B cell (primary cell): Measurements from ENCODE around the gene GTF3C5. TPM values are rescaled to one million over a fixed set of nuclear protein-coding genes. Genes with fewer than 3 reads are reported as not detected.
A peak's percentile ranks its signal among the peaks of the same experiment; 100 is the strongest.
"Not testable (repeated sequence)": the region's sequence is repeated elsewhere in the genome, so short reads cannot be mapped to it uniquely, and the experiment has no call there.

Experiments used
- ATAC-seq: fragments of 200-7000 bp; cut with Tn5 transposase; one replicate; pipeline ENCODE4 v1.10.0; 2021; ENCODE audit warnings: low read depth, mild to moderate bottlenecking, moderate number of reproducible peaks, moderate library complexity
- CTCF ChIA-PET: fragments of 350-600 bp; sonication (Branson Sonifier 250); formaldehyde crosslinking; loops from one replicate; lab custom pipeline; 2021; ENCODE audit warnings: antibody characterized with exemption, inconsistent platforms; lab: Charles Lee
- POLR2A ChIA-PET: fragments of 350-600 bp; sonication (Branson Sonifier 250); formaldehyde crosslinking; loops from one replicate; lab custom pipeline; 2021; ENCODE audit warnings: antibody characterized with exemption; lab: Charles Lee
- DNase-seq: peaks from one replicate; pipeline ENCODE4 v3.0.0; 2013
- H2AFZ ChIP-seq: 2 replicates; pipeline ENCODE4 v1.6.1; 2012; ENCODE audit warnings: mild to moderate bottlenecking, low read depth, low read length; ENCODE audit not compliant: insufficient read depth, poor library complexity, severe bottlenecking
- H3K27ac ChIP-seq, 2 donors: 1 replicate in 1 of 2; 2 replicates in 1 of 2; pipeline ENCODE4 v1.5.1; 2012 to 2013; ENCODE audit warnings: low read length in 2 of 2, mild to moderate bottlenecking in 2 of 2, moderate library complexity in 1 of 2
- H3K27me3 ChIP-seq, 4 experiments: fragments of 200-600 bp in 1 of 4; sonication (generic) in 1 of 4; replicated peaks in 1 of 4; 1 replicate in 2 of 4; 2 replicates in 2 of 4; pipeline versions ENCODE4 v1.6.1 to v1.7.0; 2013 to 2016; ENCODE audit warnings: low read length in 3 of 4, mild to moderate bottlenecking in 2 of 4, mixed read lengths in 1 of 4, moderate library complexity in 1 of 4; ENCODE audit not compliant: insufficient read depth in 4 of 4, control insufficient read depth in 3 of 4; ENCODE audit errors: control extremely low read depth in 1 of 4
- H3K36me3 ChIP-seq, 2 experiments: replicated peaks in 1 of 2; 1 replicate in 1 of 2; 2 replicates in 1 of 2; pipeline versions ENCODE4 v1.6.1 to v1.7.1; 2013; ENCODE audit warnings: low read length in 1 of 2; ENCODE audit not compliant: insufficient read depth in 2 of 2, control insufficient read depth in 1 of 2; ENCODE audit errors: control extremely low read depth in 1 of 2, extremely low read depth in 1 of 2
- H3K4me1 ChIP-seq, 2 donors: fragments of 200-600 bp in 1 of 2; sonication (generic) in 1 of 2; 1 replicate in 1 of 2; 2 replicates in 1 of 2; pipeline versions ENCODE4 v1.5.1 to v1.6.1; 2013 to 2017; ENCODE audit warnings: low read length in 2 of 2; ENCODE audit not compliant: control insufficient read depth in 2 of 2, insufficient read depth in 2 of 2
- H3K4me2 ChIP-seq: replicated peaks from 2 replicates; pipeline ENCODE3; 2012; ENCODE audit warnings: mild to moderate bottlenecking, low read depth, low read length; ENCODE audit not compliant: poor library complexity, severe bottlenecking
- H3K4me3 ChIP-seq, 5 experiments: fragments of 200-600 bp in 1 of 5; sonication (generic) in 1 of 5; 1 replicate in 3 of 5; 2 replicates in 2 of 5; pipeline versions ENCODE4 v1.5.1 to v1.7.0; 2011 to 2016; ENCODE audit warnings: low read length in 4 of 5, mild to moderate bottlenecking in 4 of 5, low read depth in 2 of 5, control low read depth in 1 of 5, moderate library complexity in 1 of 5; ENCODE audit not compliant: insufficient read depth in 1 of 5; ENCODE audit errors: control extremely low read depth in 1 of 5, extremely low read depth in 1 of 5
- H3K79me2 ChIP-seq: fragments of 200-600 bp; sonication (generic); one replicate; pipeline ENCODE4 v1.6.0; 2016; ENCODE audit warnings: low read length; ENCODE audit not compliant: control insufficient read depth, insufficient read depth
- H3K9ac ChIP-seq: fragments of 200-600 bp; sonication (generic); 2 replicates; pipeline ENCODE4 v1.6.1; 2017; ENCODE audit warnings: mild to moderate bottlenecking, low read length, moderate library complexity
- H3K9me3 ChIP-seq, 3 donors: one replicate each; pipeline versions ENCODE4 v1.6.1 to v1.7.1; 2013; ENCODE audit warnings: low read length in 2 of 3; ENCODE audit not compliant: control insufficient read depth in 2 of 3, insufficient read depth in 1 of 3; ENCODE audit errors: control extremely low read depth in 1 of 3
- H4K20me1 ChIP-seq: 2 replicates; pipeline ENCODE4 v1.6.0; 2012; ENCODE audit warnings: mild to moderate bottlenecking, low read length; ENCODE audit not compliant: insufficient read depth, control insufficient read depth, poor library complexity, severe bottlenecking
- H3K27ac Mint-ChIP-seq: one replicate; pipeline ENCODE4 v1.8.0; 2021; ENCODE audit warnings: mixed read lengths
- H3K27me3 Mint-ChIP-seq: one replicate; pipeline ENCODE4 v1.8.0; 2021; ENCODE audit warnings: mixed read lengths
- H3K4me1 Mint-ChIP-seq: one replicate; pipeline ENCODE4 v1.8.0; 2021; ENCODE audit warnings: mixed read lengths
- H3K4me3 Mint-ChIP-seq: one replicate; pipeline ENCODE4 v1.8.0; 2021; ENCODE audit warnings: mixed read lengths
- H3K9me3 Mint-ChIP-seq: one replicate; pipeline ENCODE4 v1.8.0; 2022; ENCODE audit warnings: mixed read lengths; ENCODE audit not compliant: insufficient read depth
- CTCF ChIP-seq: fragments of 200-600 bp; IDR thresholded peaks from one replicate; pipeline ENCODE4 v1.8.0; 2022; ENCODE audit warnings: antibody characterized with exemption, mild to moderate bottlenecking
- EZH2 ChIP-seq: IDR thresholded peaks from 2 replicates; pipeline ENCODE4 v1.6.1; 2012; ENCODE audit warnings: borderline replicate concordance, low read depth, mild to moderate bottlenecking, moderate library complexity, low read length; ENCODE audit not compliant: insufficient read depth, poor library complexity, severe bottlenecking
- WGBS: methylation state at CpG from one replicate; pipeline ENCODE4 v1.1.5; 2013; ENCODE audit warnings: missing lambda C conversion rate; ENCODE audit not compliant: insufficient coverage; 5-methylcytosine and 5-hydroxymethylcytosine counted together
- intact Hi-C: fragments of 100-400 bp; cut with micrococcal nuclease; formaldehyde crosslinking; loops from one replicate; pipeline ENCODE4 v1.10.0; 2022
- polyA plus RNA-seq: library from polyadenylated mRNA; depleted of rRNA; stranded (reverse); fragments of >200 nt; gene quantifications from 2 replicates; pipeline ENCODE4 v1.2.3, GENCODE V29; 2012
- total RNA-seq, 2 donors: library from RNA; stranded (reverse); fragments of 120-200 nt in 1 of 2; gene quantifications; 1 replicate in 1 of 2; 2 replicates in 1 of 2; pipeline versions ENCODE4 v1.2.3 to v1.2.4, GENCODE V29; 2013 to 2022

The GTF3C5 gene
- total and polyA plus RNA-seq, 2 donors (not counting 1 experiment from before 2014, with no cell fraction given), result 80.5 to 91.2 TPM

GRCh38 chr9:133037775-133038515 is 7.1 kb downstream of the GTF3C5 start:
- H3K4me1 Mint-ChIP-seq, result peaks cover 10% of the 10 kb centered on the region
- Histone ChIP-seq H3K9me3 (no peaks in the 10 kb centered on the region), H3K27ac (no peak overlapping the region), H2AFZ (no peak overlapping the region), H3K9ac (no peak overlapping the region), H3K4me1 (no peaks in the 10 kb centered on the region), H3K27me3 (no peaks in the 10 kb centered on the region), H4K20me1 (peaks cover 73% of the 10 kb centered on the region), H3K79me2 (peaks cover 79% of the 10 kb centered on the region), H3K36me3 (peaks cover 0 to 20% of the 10 kb centered on the region in 2 experiments), H3K4me2 (no peak overlapping the region), H3K4me3 (no peak overlapping the region)
- TF ChIP-seq CTCF, result no peak
- TF ChIP-seq EZH2, result no peak
- no peak for ATAC-seq
- no peaks in the 10 kb centered on the region for H3K9me3 Mint-ChIP-seq
- H3K27ac Mint-ChIP-seq, result no peak overlapping the region
- WGBS, result 94% methylated on average over 24 of the region's 25 CpGs
- intact Hi-C loops, result no loop called here
- ChIA-PET CTCF (interaction anchor here (0.7 to 1.0 kb wide), 2 partner anchors 16 to 143 kb away, joined by 3 read pairs; no protein-coding TSS in a partner anchor), POLR2A (no interaction called here)
- no peak overlapping the region for H3K4me3 Mint-ChIP-seq
- DNase-seq, result no peak
- H3K27me3 Mint-ChIP-seq, result no peaks in the 10 kb centered on the region

DNA sequence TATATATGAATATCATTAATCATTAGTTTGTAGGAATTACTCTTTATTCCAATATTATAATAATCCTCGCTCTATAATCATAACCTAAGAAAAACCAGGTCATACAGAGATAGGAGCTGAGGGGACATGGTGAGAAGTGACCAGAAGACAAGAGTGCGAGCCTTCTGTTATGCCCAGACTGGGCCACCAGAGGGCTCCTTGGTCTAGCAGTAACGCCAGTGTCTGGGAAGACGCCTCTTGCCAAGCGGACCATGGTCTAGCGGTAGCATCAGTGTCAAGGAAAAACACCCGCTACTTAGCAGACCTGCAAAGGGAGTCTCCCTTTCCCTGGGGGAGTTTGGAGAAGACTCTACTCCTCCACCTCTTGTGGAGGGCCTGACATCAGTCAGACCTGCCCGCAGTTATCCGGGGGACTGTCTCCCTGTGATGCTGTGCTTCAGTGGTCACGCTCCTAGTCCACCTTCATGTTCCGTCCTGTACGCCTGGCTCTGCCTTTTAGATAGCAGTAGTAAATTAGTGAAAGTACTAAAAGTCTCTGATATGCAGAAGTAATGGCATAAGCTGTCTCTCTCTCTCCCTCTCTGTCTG is 10.2 kb downstream of the GTF3C5 start:
- H3K9ac ChIP-seq, H3K27ac Mint-ChIP-seq, H3K9me3 ChIP-seq, intact Hi-C loops, H3K4me1 ChIP-seq, H3K27ac ChIP-seq, H3K27me3 ChIP-seq, ATAC-seq, H2AFZ ChIP-seq, H3K9me3 Mint-ChIP-seq, H3K4me3 ChIP-seq, H3K27me3 Mint-ChIP-seq, H3K4me3 Mint-ChIP-seq, H3K4me2 ChIP-seq, H3K4me1 Mint-ChIP-seq: not testable (repeated sequence)
- 90% methylated on average over 5 of the region's 12 CpGs for WGBS
- DNase-seq, result peak; percentile 37
- TF ChIP-seq CTCF, result peak; percentile 50
- Histone ChIP-seq H4K20me1 (peaks cover 61% of the 10 kb centered on the region), H3K36me3 (peaks cover 0 to 43% of the 10 kb centered on the region in 2 experiments), H3K79me2 (peaks cover 60% of the 10 kb centered on the region)
- CTCF ChIA-PET, result interaction anchor here (0.7 to 2.3 kb wide), 5 partner anchors 10 to 109 kb away, joined by 3 to 7 read pairs (median 4); partner anchors contain the start of gene GTF3C5
- POLR2A ChIA-PET, result interaction anchor here (1.0 kb wide), 1 partner anchor 10 kb away, joined by 4 read pairs; the partner anchor contains the start of gene GTF3C5
